ENCODE results near the gene ANO10.
A peak's percentile ranks its signal among the peaks of the same experiment; 100 is the strongest.

- peak; percentile 83 for TF ChIP-seq CTCF (IDR thresholded peaks at IDR 0.05; ENCODE audit: borderline replicate concordance, extremely low read depth, low read length, poor library complexity, severe bottlenecking)
- no peak for TF ChIP-seq EZH2 (IDR thresholded peaks at IDR 0.05; ENCODE audit: borderline replicate concordance, low read depth, low read length, severe bottlenecking)
These were observed 243.5 kb downstream of the ANO10 start for GRCh38 chr3:43378066-43378935.

Measured in DND-41 (cell line).